Effector memory CD8-positive, alpha-beta T cell (primary cell): ENCODE results near the gene TRIM14.
A peak's percentile ranks its signal among the peaks of the same experiment; 100 is the strongest.
"Not testable (repeated sequence)": the region's sequence is repeated elsewhere in the genome, so short reads cannot be mapped to it uniquely, and the experiment has no call there.

Source experiments
- ATAC-seq: fragments of 150-1000 bp; cut with Tn5 transposase; replicated peaks from 2 replicates; pipeline ENCODE4 v1.10.0; 2021; ENCODE audit warnings: mild to moderate bottlenecking, moderate library complexity
- DNase-seq, 3 experiments: peaks; one replicate each; pipeline ENCODE4 v3.0.0; 2021
- H3K27ac Mint-ChIP-seq, 2 donors: one replicate each; pipeline ENCODE4 v1.8.0; 2022; ENCODE audit warnings: mild to moderate bottlenecking in 2 of 2, mixed read lengths in 2 of 2, moderate library complexity in 2 of 2
- H3K27me3 Mint-ChIP-seq, 2 donors: one replicate each; pipeline ENCODE4 v1.8.0; 2022; ENCODE audit warnings: mixed read lengths in 2 of 2
- H3K36me3 Mint-ChIP-seq: one replicate; pipeline ENCODE4 v1.8.0; 2022; ENCODE audit warnings: mild to moderate bottlenecking, moderate library complexity, mixed read lengths; ENCODE audit not compliant: insufficient read depth
- H3K4me1 Mint-ChIP-seq, 2 donors: one replicate each; pipeline ENCODE4 v1.8.0; 2022; ENCODE audit warnings: low read depth in 2 of 2, mixed read lengths in 2 of 2
- H3K4me3 Mint-ChIP-seq, 2 donors: one replicate each; pipeline ENCODE4 v1.8.0; 2022; ENCODE audit warnings: mild to moderate bottlenecking in 2 of 2, mixed read lengths in 2 of 2, moderate library complexity in 2 of 2
- H3K9me3 Mint-ChIP-seq, 2 donors: one replicate each; pipeline ENCODE4 v1.8.0; 2022; ENCODE audit warnings: mixed read lengths in 2 of 2

Gene TRIM14

DNA sequence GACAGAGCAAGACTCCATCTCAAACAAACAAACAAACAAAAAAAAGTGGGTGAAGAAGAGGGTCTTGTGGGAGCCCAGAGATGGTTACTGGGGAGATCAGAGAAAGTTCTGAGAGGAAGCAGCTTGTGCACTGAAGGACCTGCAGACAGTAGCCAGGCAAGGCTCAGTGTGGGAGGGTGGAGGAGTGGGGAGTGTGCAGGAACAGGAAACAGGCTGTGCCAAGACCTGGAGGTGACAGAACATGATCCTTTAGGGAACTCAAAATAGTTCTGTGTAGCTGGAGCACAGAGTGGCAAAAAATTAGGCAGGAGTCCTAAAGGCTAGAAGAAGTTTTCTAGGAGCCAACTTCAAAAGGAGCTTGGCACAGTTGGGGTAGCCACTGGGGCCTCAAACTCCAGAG, 81.7 kb downstream of the TRIM14 start:
- H3K9me3 Mint-ChIP-seq, result no peaks in the 10 kb centered on the region
- H3K4me3 Mint-ChIP-seq, result no peak overlapping the region
- no peak overlapping the region for H3K27ac Mint-ChIP-seq
- H3K36me3 Mint-ChIP-seq, result peaks cover 3% of the 10 kb centered on the region
- peaks cover 5 to 9% of the 10 kb centered on the region in 2 donors for H3K4me1 Mint-ChIP-seq
- peaks cover 23 to 28% of the 10 kb centered on the region in 2 donors for H3K27me3 Mint-ChIP-seq
- no peak for ATAC-seq
- DNase-seq, result no peak

DNA sequence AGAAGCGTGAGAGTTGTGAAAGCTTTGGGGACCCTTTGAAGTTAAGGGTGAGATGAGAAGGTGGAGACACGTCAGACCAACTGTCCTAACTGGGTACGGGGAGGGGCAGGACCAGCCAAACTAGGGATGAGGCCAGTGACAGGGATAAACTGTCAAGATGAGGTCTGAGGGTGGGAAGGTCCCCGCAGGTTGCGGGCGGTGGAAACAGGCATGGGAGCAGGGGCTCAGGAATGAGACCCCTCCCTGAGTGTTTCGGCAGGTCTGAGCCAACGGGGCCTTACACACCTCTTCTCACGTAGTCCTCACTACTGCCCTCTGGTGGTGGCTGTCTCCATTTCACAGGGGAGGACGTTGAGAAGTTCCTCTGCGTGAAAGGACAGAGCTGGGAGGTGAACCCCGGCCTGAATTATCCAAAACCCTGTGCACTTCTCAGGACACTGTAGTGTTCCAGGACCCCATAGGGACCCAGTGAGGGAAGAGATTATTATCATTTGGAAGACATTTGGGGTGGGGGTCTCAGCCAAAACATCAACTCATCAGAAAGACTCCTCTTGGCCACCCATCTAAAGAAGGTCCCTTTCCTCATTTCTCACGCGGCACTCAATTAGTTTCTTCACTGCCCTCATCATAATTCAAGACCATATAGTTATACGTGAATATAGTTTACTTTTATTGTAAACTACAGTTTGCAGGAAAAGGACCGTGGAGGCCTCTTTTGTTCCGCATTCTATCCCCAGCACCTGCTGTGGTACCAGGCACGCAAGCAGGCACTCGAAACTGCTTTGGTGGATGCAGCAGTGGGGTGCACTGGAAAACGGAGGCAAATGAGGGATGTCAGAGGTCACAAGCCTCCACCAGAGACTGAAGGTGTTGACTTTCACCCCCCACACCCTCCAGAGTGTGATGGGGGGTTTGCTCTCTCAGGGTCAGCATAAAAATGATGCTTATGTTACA, 84.2 kb downstream of the TRIM14 start:
- peak overlapping the region in 1 of 2 donors; percentile 7 for H3K4me3 Mint-ChIP-seq
- DNase-seq (peak; percentile 89 to 92 (median 91)), ATAC-seq (peak; percentile 100)
- H3K36me3 Mint-ChIP-seq, result no peaks in the 10 kb centered on the region
- H3K27me3 Mint-ChIP-seq, result peaks cover 12 to 16% of the 10 kb centered on the region in 2 donors
- no peaks in the 10 kb centered on the region for H3K9me3 Mint-ChIP-seq
- peak overlapping the region; percentile 42 to 86 for H3K27ac Mint-ChIP-seq
- H3K4me1 Mint-ChIP-seq, result peaks cover 5 to 9% of the 10 kb centered on the region in 2 donors

- peaks cover 5 to 9% of the 10 kb centered on the region in 2 donors for H3K4me1 Mint-ChIP-seq
- peaks cover 7 to 9% of the 10 kb centered on the region in 2 donors for H3K27me3 Mint-ChIP-seq
- no peak overlapping the region for H3K27ac Mint-ChIP-seq
- H3K4me3 Mint-ChIP-seq, result no peak overlapping the region
- H3K36me3 Mint-ChIP-seq, result no peaks in the 10 kb centered on the region
- ATAC-seq (no peak), DNase-seq (no peak)
- H3K9me3 Mint-ChIP-seq, result no peaks in the 10 kb centered on the region
Observed at GRCh38 chr9:98031935-98032334, 87.1 kb downstream of the TRIM14 start.

DNA sequence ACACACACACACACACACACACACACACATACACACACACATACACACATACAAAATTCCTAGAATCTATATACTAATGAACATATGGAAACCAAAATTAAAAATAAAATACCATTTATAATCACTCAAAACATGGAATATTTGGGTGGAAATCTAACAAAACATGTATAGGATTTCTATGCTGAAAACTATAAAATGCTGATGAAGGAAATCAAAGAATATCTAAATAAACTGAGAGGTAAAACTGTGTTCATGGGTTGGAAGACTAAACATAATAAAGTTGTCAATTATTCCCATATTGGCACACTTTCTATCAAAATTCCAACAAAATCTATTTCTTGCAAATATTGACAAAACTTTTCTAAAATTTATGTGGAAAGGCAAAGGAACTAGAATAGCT, 87.9 kb downstream of the TRIM14 start:
- ATAC-seq (no peak), DNase-seq (no peak)
- no peak overlapping the region for H3K27ac Mint-ChIP-seq
- H3K9me3 Mint-ChIP-seq, result no peaks in the 10 kb centered on the region
- H3K4me1 Mint-ChIP-seq, result peaks cover 5 to 9% of the 10 kb centered on the region in 2 donors
- peaks cover 7 to 9% of the 10 kb centered on the region in 2 donors for H3K27me3 Mint-ChIP-seq
- no peaks in the 10 kb centered on the region for H3K36me3 Mint-ChIP-seq
- H3K4me3 Mint-ChIP-seq, result no peak overlapping the region

DNA sequence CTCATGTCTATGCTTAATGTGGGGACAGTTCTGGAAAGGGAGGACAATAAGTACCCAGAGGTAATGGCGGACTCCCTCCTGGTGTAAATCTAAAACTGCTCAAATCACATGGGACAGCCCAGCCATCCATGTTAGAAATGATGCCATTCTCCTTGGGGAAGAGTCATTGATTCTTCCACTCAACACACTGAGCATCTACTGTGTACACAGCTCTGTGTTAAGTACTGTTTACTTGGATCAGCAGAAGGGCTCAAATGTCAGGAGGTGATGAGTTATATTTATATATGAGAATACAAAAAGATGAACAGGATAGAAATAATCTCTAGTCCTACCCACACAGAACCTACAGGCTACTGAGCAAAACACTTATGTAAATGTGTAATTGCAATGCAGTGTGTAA, 94.3 kb downstream of the TRIM14 start:
- no peaks in the 10 kb centered on the region for H3K27me3 Mint-ChIP-seq
- DNase-seq (no peak), ATAC-seq (no peak)
- H3K4me1 Mint-ChIP-seq, result no peaks in the 10 kb centered on the region
- H3K9me3 Mint-ChIP-seq, result no peaks in the 10 kb centered on the region
- peaks cover 3% of the 10 kb centered on the region for H3K36me3 Mint-ChIP-seq
- no peak overlapping the region for H3K27ac Mint-ChIP-seq
- H3K4me3 Mint-ChIP-seq, result no peak overlapping the region

DNA sequence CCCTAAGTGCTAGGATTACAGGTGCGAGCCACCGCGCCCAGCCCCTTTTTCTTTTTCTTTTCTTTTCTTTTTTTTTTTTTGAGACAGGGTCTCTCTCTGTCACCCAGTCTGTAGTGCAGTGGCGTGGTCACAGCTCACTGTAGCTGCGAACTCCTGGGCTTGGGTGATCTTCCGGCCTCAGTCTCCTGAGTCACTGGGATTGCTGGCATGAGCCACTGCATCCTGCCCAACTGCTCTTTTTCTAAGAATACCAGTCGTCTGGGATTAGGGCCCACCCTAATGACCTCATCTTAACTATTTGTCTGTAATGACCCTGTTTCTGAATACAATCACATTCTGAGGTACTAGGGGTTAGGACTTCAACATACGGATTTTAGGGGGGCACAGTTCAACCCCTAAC, 96.6 kb downstream of the TRIM14 start:
- DNase-seq (no peak), ATAC-seq (no peak)
- H3K4me3 Mint-ChIP-seq, result no peak overlapping the region
- H3K27ac Mint-ChIP-seq, result no peak overlapping the region
- no peaks in the 10 kb centered on the region for H3K9me3 Mint-ChIP-seq
- peaks cover 13% of the 10 kb centered on the region for H3K36me3 Mint-ChIP-seq
- H3K4me1 Mint-ChIP-seq, result no peaks in the 10 kb centered on the region
- H3K27me3 Mint-ChIP-seq, result no peaks in the 10 kb centered on the region

- ATAC-seq (no peak), DNase-seq (no peak)
- H3K36me3 Mint-ChIP-seq, result peaks cover 20% of the 10 kb centered on the region
- no peaks in the 10 kb centered on the region for H3K27me3 Mint-ChIP-seq
- H3K27ac Mint-ChIP-seq, result no peak overlapping the region
- H3K4me1 Mint-ChIP-seq, result no peaks in the 10 kb centered on the region
- H3K4me3 Mint-ChIP-seq, result no peak overlapping the region
- no peaks in the 10 kb centered on the region for H3K9me3 Mint-ChIP-seq
Observed at GRCh38 chr9:98021306-98022040, 97.5 kb downstream of the TRIM14 start.

DNA sequence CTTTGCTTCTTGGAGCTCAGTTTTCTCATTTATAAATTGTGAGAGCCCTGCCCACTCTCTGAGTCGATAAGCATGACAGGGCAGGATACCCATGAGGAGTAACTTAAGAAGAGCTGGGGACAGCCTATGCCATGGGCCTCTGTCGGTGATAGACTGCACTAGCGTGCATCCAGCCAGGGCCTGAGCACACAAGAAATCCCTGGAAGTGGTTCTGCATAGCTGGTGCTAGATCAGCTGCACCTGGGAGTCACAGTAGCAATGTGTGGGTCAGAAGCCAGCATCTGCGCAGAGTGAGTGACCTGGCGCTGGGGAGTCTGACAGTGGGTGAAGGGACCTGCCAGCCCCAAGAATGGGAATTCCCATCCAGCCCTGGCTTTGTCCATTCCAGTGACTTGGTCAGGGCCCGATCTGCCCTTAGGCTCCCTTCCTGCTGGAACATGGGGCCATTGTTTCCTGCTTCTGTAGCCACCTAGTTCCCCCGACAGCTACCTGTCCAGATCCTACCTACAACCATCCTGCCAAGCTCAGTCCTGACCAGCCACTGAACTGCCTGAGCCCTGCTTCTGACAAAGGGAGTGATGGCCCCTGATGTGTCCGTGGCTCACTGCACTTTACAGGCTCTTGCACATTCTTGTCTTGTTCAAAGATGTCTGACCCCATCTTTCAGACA, 98.4 kb downstream of the TRIM14 start:
- no peaks in the 10 kb centered on the region for H3K9me3 Mint-ChIP-seq
- H3K4me1 Mint-ChIP-seq, result no peaks in the 10 kb centered on the region
- DNase-seq, result no peak
- ATAC-seq, result no peak
- H3K27ac Mint-ChIP-seq, result peak overlapping the region in 1 of 2 donors; percentile 67
- peaks cover 24% of the 10 kb centered on the region for H3K36me3 Mint-ChIP-seq
- H3K4me3 Mint-ChIP-seq, result no peak overlapping the region
- H3K27me3 Mint-ChIP-seq, result no peaks in the 10 kb centered on the region

DNA sequence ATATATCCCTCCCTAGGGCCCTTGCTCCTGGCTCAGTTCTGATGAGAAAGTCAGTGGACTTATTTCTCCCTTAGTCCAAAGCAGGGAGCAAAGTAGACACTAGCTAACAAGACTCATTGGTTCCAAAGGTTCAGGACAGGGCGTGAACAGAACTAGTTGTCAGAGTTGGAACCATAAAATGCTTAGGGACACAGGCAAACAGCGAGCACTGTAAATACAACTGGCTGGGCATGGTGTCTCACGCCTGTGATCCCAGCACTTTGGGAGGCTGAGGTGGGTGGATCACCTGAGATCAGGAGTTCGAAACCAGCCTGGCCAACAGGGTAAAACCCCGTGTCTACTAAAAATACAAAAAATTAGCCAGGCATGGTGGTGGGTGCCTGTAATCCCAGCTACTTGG, 99.2 kb downstream of the TRIM14 start:
- H3K4me1 Mint-ChIP-seq, H3K9me3 Mint-ChIP-seq, ATAC-seq, H3K27me3 Mint-ChIP-seq, DNase-seq, H3K4me3 Mint-ChIP-seq: not testable (repeated sequence)
- Mint-ChIP-seq H3K27ac (peak overlapping the region in 1 of 2 donors; percentile 67), H3K36me3 (peaks cover 32% of the 10 kb centered on the region)
